PC-3 (cell line): ENCODE measurements around the gene TNRC6C. TPM values are rescaled to one million over a fixed set of nuclear protein-coding genes. Genes with fewer than 3 reads are reported as not detected.
A peak's percentile ranks its signal among the peaks of the same experiment; 100 is the strongest.

Experiments used
- ATAC-seq: fragments of 200-7000 bp; cut with Tn5 transposase; 2 replicates; pipeline ENCODE4 v1.9.1; 2020; ENCODE audit warnings: mild to moderate bottlenecking, moderate library complexity
- BruUV-seq: library from RNA; stranded (reverse); fragments of 400-500 nt; replicated peaks from 2 replicates; lab custom pipeline; 2021; lab: Mats Ljungman, UMichigan
- CTCF ChIA-PET: fragments of 300-600 bp; sonication (Branson Sonifier 250); formaldehyde crosslinking; loops from one replicate; lab custom pipeline; 2022; ENCODE audit warnings: antibody characterized with exemption; lab: Charles Lee
- POLR2A ChIA-PET: fragments of 300-600 bp; sonication (Branson Sonifier 250); formaldehyde crosslinking; loops from one replicate; lab custom pipeline; 2022; ENCODE audit warnings: antibody characterized with exemption; ENCODE audit not compliant: unreplicated experiment; lab: Charles Lee
- DNase-seq: peaks from one replicate; pipeline ENCODE4 v3.0.0-alpha.2; 2015
- H2AFZ ChIP-seq: fragments of 300-600 bp; sonication (generic); 2 replicates; pipeline ENCODE4 v1.6.0; 2016; ENCODE audit warnings: antibody characterized with exemption, low read length
- H3F3A ChIP-seq: fragments of 300-600 bp; sonication (generic); one replicate; pipeline ENCODE4 v1.6.0; 2017; ENCODE audit warnings: antibody characterized with exemption, low read length, control low read depth, mild to moderate bottlenecking; ENCODE audit not compliant: unreplicated experiment
- H3K27ac ChIP-seq: fragments of 300-600 bp; sonication (generic); 2 replicates; pipeline ENCODE4 v1.5.1; 2016; ENCODE audit warnings: mild to moderate bottlenecking, low read length
- H3K27me3 ChIP-seq: fragments of 300-600 bp; sonication (generic); 2 replicates; pipeline ENCODE4 v1.6.1; 2016; ENCODE audit warnings: low read length, mixed read lengths
- H3K36me3 ChIP-seq: fragments of 300-600 bp; sonication (generic); 2 replicates; pipeline ENCODE4 v1.6.1; 2016; ENCODE audit warnings: low read depth, mixed run types, low read length, mixed read lengths
- H3K4me1 ChIP-seq: fragments of 300-600 bp; sonication (generic); 2 replicates; pipeline ENCODE4 v1.5.1; 2016; ENCODE audit warnings: low read length; ENCODE audit not compliant: insufficient read depth
- H3K4me2 ChIP-seq: fragments of 300-600 bp; sonication (generic); 2 replicates; pipeline ENCODE4 v1.6.0; 2016; ENCODE audit warnings: low read length
- H3K4me3 ChIP-seq: fragments of 300-600 bp; sonication (generic); 2 replicates; pipeline ENCODE4 v1.5.1; 2016; ENCODE audit warnings: mild to moderate bottlenecking, low read length, mixed read lengths
- H3K79me2 ChIP-seq: fragments of 300-600 bp; sonication (generic); 2 replicates; pipeline ENCODE4 v1.6.1; 2017; ENCODE audit warnings: low read length, mixed read lengths
- H3K9ac ChIP-seq: fragments of 300-600 bp; sonication (generic); 2 replicates; pipeline ENCODE4 v1.6.0; 2016; ENCODE audit warnings: mild to moderate bottlenecking, low read length
- H3K9me2 ChIP-seq: fragments of 300-600 bp; sonication (generic); replicated peaks from 2 replicates; pipeline ENCODE4 v1.6.1; 2016; ENCODE audit warnings: mixed run types, low read length, mixed read lengths
- H3K9me3 ChIP-seq: fragments of 300-600 bp; sonication (generic); 2 replicates; pipeline ENCODE4 v1.6.1; 2016; ENCODE audit warnings: low read length, mixed read lengths
- H4K20me1 ChIP-seq: fragments of 300-600 bp; sonication (generic); 2 replicates; pipeline ENCODE4 v1.6.1; 2016; ENCODE audit warnings: low read length, mixed read lengths
- CTCF ChIP-seq: fragments of 300-600 bp; sonication (generic); conservative IDR thresholded peaks from 2 replicates; pipeline ENCODE4 v1.5.1; 2017; ENCODE audit warnings: antibody characterized with exemption, low read depth, mild to moderate bottlenecking, low read length
- EZH2 ChIP-seq: fragments of 300-600 bp; sonication (generic); IDR thresholded peaks from one replicate; pipeline ENCODE4 v1.6.1; 2017; ENCODE audit warnings: antibody characterized with exemption, mild to moderate bottlenecking, low read length; ENCODE audit not compliant: unreplicated experiment
- EZH2phosphoT487 ChIP-seq: fragments of 300-600 bp; sonication (generic); IDR thresholded peaks from 2 replicates; pipeline ENCODE4 v1.6.1; 2018; ENCODE audit warnings: mild to moderate bottlenecking, antibody characterized with exemption, low read length, borderline replicate concordance
- intact Hi-C: fragments of 100-400 bp; cut with micrococcal nuclease; formaldehyde crosslinking; loops from 2 replicates; pipeline ENCODE4 v1.9.0; 2023
- total RNA-seq: library from RNA; depleted of rRNA; stranded (reverse); fragments of >200 nt; gene quantifications from 2 replicates; pipeline ENCODE4 v1.2.3, GENCODE V29; 2014

The TNRC6C gene
- total RNA-seq, 1 experiment from 2014 or later, result 5.3 TPM

- Histone ChIP-seq H3K4me1 (peaks cover 13% of the 10 kb centered on the region), H3K4me2 (no peak overlapping the region), H3K9me3 (no peaks in the 10 kb centered on the region), H3K9me2 (no peaks in the 10 kb centered on the region), H3K4me3 (no peak overlapping the region), H3K27ac (no peak overlapping the region), H2AFZ (no peak overlapping the region), H3K79me2 (no peaks in the 10 kb centered on the region), H3K36me3 (0 out of 2 replicates have a peak, but pooled peaks cover 2% of the 10 kb centered on the region), H3K27me3 (no peaks in the 10 kb centered on the region), H4K20me1 (no peaks in the 10 kb centered on the region), H3F3A (no peaks in the 10 kb centered on the region), H3K9ac (no peak overlapping the region)
- no peak for DNase-seq
- POLR2A ChIA-PET, result interaction anchor here (0.6 kb wide), 1 partner anchor 228 kb away, joined by 4 read pairs; no protein-coding TSS in a partner anchor
- no peak for ATAC-seq
- intact Hi-C loops, result no loop called here
- no peak for TF ChIP-seq CTCF
- no peak for TF ChIP-seq EZH2
- no TSS peak for BruUV-seq
- CTCF ChIA-PET, result no interaction called here
These were observed 150.4 kb downstream of the TNRC6C start for GRCh38 chr17:78108726-78109488.

GRCh38 chr17:78109489-78109761 is 150.9 kb downstream of the TNRC6C start:
- ChIA-PET POLR2A (interaction anchor here (0.6 kb wide), 1 partner anchor 228 kb away, joined by 4 read pairs; no protein-coding TSS in a partner anchor), CTCF (no interaction called here)
- H3F3A ChIP-seq, result no peaks in the 10 kb centered on the region
- H4K20me1 ChIP-seq, result no peaks in the 10 kb centered on the region
- H3K36me3 ChIP-seq, result 0 out of 2 replicates have a peak, but pooled peaks cover 2% of the 10 kb centered on the region
- no peak overlapping the region for H3K27ac ChIP-seq
- no peak overlapping the region for H3K4me3 ChIP-seq
- no peak overlapping the region for H3K4me2 ChIP-seq
- BruUV-seq, result no TSS peak
- ATAC-seq, result no peak
- no peaks in the 10 kb centered on the region for H3K9me2 ChIP-seq
- H3K27me3 ChIP-seq, result no peaks in the 10 kb centered on the region
- H3K9me3 ChIP-seq, result no peaks in the 10 kb centered on the region
- intact Hi-C loops, result no loop called here
- peaks cover 13% of the 10 kb centered on the region for H3K4me1 ChIP-seq
- no peak for DNase-seq
- H2AFZ ChIP-seq, result no peak overlapping the region
- no peaks in the 10 kb centered on the region for H3K79me2 ChIP-seq
- TF ChIP-seq EZH2 (no peak), EZH2phosphoT487 (no peak), CTCF (no peak)
- no peak overlapping the region for H3K9ac ChIP-seq

GRCh38 chr17:78110363-78111015 is 152.0 kb downstream of the TNRC6C start:
- H3K9ac ChIP-seq, result no peak overlapping the region
- intact Hi-C loops, result no loop called here
- H3K4me3 ChIP-seq, result no peak overlapping the region
- no peak overlapping the region for H2AFZ ChIP-seq
- POLR2A ChIA-PET, result no interaction called here
- H4K20me1 ChIP-seq, result no peaks in the 10 kb centered on the region
- peaks cover 13% of the 10 kb centered on the region for H3K4me1 ChIP-seq
- CTCF ChIA-PET, result interaction anchor here (0.6 kb wide), 1 partner anchor 38 kb away, joined by 3 read pairs; no protein-coding TSS in a partner anchor
- DNase-seq, result no peak
- no peak overlapping the region for H3K27ac ChIP-seq
- TF ChIP-seq CTCF (no peak), EZH2phosphoT487 (no peak)
- H3K27me3 ChIP-seq, result no peaks in the 10 kb centered on the region
- 0 out of 2 replicates have a peak, but pooled peaks cover 2% of the 10 kb centered on the region for H3K36me3 ChIP-seq
- ATAC-seq, result no peak
- BruUV-seq, result TSS peak; percentile 6
- no peaks in the 10 kb centered on the region for H3F3A ChIP-seq
- no peaks in the 10 kb centered on the region for H3K9me3 ChIP-seq
- H3K4me2 ChIP-seq, result no peak overlapping the region
- H3K9me2 ChIP-seq, result no peaks in the 10 kb centered on the region
- H3K79me2 ChIP-seq, result no peaks in the 10 kb centered on the region
